ENCODE data around the gene AGAP9.
"Not testable (repeated sequence)": the region's sequence is repeated elsewhere in the genome, so short reads cannot be mapped to it uniquely, and the experiment has no call there.

Gene AGAP9

DNA sequence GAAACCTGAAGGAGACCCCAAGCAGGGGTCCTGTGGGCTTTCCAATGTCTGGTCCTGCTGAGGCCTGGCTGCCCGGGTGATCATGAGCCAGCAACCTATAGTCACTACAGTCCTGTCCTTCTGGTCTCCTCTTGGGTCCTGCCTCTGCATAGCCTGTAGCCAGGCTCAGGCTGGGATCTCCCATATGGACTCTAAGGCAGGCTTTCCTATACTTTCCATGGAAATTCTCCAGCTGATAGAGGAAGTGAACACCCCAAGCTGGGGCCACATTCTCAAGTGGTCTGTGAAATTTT lies 66.0 kb downstream of the AGAP9 start:
- DNase-seq (ENCODE audit: low read depth in 2 of 2): no peak

DNA sequence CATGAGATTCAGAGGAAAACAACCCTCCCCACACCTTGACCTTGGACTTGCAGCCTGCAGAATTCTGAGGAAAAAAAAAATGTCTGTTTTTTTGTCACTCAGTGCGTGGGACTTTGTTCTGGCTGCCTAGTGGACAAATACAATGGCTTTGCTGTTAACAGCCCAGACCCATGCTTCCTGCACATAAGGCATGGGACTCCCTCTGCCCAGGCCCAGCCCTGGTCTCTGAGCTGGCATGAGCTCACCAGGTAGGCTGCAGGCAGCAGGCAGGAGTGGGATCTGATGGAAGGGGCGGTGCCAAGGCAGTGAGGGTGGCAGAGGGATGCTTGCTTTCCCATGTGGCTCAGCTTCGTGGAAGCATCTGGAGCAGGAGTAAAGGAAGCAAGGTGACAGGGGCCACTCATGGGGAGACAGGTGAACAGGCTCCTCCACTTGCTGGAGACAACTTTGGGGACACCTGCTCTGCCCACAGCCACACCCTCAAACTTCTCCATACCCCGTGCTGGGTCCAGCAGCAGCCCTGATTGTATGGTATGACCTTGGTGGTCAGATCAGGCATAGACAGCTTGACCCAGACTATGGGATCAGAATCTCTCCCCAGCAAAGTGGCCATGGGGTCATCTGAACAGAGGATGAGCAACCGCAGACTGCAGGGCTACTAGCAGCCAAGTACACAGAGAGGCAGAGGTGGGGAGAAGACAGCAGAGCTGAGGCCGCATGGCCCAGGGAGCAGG lies 66.5 kb downstream of the AGAP9 start:
- DNase-seq (ENCODE audit: low read depth in 2 of 2): no peak

DNA sequence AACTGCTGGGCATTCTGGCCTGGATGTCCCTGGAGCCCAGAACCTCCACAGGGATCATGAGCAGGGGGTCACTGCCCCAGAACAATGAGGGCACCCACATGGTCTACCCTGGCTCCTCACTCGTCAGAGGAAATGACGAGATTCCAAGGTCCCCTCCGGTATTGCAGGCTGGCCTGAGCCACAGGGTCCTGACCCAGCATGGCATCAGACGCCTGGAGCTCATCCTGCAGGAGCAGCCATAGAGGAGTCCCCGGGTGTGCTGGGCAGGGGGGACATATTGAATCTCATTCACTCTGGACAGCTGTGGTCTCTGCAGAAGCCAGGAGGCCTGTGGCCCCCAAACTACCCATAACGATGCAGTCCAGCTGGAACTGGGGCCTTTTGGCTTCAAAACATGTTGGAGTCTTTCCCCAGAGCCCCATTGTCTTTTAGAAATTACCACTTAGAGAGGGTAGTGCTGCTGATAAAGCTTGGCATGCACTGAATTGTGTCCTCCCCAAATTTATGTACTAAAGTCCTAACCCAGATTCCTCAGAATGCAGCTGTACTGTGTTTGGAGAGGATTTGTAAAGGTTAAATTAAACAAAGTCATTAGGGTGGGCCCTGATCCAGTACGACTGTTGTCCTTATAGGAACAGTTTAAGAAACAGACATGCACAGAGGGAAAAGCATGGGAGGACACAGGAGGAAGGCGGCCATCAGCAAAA lies 67.2 kb downstream of the AGAP9 start:
- DNase-seq (ENCODE audit: low read depth in 2 of 2): no peak

DNA sequence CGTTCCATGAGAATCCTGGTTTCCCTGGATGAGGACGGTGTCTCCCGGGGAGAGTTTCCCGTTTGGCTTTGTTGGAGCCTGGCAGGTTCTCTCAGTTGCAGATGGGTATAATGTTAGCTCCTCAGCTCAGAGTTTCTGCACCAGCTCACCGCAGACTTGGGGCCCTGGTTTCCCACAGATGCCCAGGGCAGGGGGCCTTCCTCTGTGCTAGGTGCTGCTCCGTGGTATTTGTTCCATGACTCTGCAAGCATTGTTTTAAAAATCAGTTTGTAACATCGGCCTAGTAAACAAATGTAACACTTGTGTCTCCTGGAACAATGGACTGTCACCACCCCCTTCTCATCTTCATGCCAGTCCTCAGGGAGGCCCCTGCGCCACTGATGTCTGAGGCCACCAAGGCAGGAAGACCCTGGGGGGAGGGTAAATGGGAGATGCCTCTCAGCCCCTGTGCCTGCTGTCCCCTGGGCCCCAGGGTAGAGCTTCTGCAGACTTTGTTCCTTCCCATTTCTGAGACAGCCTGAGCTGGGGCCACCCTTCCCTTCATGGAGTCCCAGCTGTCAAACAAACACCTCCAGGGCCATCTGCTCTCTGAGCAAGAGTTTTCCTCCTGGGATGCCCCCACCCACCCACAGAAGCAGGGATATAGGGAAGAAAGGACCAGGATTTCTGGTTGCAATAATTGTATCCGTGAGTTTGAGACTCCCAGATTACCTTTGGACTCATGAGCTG lies 67.9 kb downstream of the AGAP9 start:
- DNase-seq (ENCODE audit: low read depth in 2 of 2): not testable (repeated sequence)

DNA sequence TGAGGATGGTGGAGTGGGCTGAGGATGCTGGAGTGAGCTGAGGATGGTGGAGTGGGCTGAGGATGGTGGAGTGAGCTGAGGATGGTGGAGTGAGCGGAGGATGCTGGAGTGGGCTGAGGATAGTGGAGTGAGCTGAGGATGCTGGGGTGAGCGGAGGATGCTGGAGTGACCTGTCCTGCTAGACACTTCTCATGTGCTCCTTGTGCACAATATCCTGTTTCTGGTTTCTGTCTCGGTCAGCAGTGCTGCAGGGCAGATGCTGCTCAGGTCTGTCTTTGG lies 68.7 kb downstream of the AGAP9 start:
- no peak for DNase-seq (ENCODE audit: low read depth in 2 of 2)

DNA sequence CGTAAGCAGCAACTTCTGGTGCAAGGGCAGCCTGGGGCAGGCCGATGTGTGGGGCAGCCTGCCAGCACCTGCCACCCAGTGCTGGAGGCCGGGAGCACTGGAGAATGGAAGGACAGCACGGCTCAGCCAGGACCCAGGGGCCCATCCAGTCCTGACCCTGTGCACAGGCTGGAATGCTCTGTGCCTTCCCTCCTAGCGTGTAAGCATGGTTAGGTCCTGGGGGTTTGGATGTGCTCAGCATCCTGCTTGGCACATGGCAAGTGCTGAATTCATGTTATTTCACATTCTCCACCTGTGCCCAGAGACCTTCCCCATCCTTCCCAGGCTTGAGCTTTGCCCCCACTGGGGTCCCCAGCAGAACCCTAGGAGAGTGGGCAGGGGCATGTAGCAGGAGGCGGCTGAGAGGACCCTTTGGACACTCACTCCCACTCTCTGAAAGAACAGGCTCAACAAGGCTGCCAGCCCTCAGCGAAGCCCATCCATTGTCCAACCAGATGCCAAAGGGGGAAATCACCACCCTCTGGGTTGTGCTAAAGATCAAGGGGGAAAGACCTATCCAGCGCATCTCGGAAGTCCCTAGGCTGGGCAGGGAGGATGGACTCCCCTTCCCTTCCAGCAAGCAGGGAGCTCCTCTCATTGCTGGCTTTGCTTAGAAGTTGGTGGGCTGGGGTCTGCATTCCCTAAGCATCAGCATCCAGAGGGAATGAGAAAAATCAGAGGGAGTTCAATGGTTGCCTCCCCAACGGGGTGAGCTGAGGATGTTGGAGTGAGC lies 69.2 kb downstream of the AGAP9 start:
- no peak for DNase-seq (ENCODE audit: low read depth in 2 of 2)

DNA sequence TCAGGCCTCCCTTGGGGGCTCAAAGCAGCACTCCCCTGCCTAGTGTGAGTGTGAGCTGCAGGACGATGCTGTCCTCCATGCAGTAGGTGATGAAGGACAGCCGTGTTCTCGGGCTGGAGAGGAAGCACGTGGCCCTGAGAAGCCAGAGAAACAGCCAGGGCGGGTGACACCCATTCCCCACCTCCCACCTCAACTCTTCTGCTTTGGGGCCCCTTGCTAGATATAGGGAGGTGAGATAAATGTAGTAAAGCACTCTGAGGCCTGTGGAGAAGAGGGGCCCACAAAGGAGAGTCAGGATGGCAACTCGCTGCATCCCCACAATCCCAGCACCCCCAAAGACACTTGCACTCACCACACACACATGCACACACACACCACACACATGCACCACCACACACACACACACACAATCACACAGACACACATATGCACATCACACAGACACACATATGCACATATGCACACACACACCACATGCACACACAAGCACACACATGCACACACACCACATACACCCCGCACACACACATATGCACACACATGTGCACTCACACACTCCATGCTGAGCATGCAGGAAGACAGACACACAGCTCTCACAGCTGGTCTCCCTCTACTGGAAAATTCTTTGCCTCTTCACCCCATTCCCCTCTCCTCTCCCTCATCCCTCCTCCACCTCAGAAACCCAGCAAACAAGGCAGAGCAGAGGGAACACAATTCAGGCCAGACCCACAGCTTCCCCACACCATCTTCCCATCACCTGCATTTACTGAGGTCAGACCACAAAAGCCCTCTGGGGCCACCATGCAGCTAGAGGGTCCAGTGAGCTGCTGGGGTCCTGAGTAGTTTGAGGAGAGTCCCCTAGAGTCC lies 70.1 kb downstream of the AGAP9 start:
- DNase-seq (ENCODE audit: low read depth in 2 of 2): no peak

DNA sequence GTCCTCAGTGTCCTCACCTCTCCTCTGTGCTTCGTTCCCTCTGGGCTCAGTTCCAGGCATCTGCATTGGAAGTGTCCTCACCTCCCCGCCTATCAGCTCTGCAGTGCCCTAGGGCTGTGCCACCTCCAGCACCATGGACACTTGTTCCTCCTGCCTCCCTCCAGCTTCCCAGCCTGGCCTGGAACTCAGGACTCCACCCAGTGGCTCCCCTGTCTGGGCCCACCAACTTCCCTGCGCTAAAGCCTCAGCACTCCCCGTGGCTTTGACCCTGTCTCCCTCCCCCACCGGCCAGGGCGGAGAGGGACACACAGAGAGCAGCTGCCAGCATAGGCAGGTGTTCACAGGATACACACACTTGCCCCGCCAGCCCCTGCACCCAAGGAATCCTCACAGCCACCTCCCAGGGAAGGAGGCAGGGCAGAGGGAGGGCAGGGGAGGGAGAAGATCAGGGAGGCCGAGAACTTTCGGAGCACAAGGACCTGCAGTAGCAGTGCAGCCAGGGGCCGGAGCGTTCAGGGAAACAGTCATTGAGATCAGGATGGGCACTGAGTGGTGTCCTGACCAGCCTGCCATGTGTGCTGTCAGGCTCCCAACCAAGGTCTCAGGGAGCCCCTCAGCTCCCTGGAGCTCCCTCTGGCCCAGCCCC lies 70.8 kb downstream of the AGAP9 start:
- no peak for DNase-seq (ENCODE audit: low read depth in 2 of 2)

DNA sequence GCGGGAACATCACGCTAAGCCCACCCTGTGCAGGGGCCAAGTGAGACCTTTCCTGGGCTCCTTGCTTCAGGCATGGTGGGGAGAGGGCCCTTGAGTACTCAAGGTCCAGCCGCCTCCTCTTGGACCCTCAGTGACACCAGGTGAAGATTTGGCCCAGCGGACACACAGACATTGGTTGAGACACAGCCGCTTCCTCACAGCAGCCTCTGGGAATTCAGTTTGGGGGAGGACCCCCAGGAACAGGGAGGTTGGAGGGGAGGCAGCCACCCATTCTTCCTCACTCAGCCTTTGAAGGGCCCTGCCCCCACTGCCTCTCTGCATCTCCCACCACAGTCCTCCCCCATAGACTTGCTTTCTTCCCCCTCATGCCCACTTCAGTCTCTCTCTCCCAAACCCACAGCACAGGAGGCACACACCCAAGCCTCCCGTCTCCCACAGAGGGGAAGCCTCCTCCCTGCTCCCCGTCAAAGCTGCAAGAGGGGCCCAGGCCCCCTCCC lies 71.4 kb downstream of the AGAP9 start:
- no peak for DNase-seq (ENCODE audit: low read depth in 2 of 2)

Measured in fibroblast of skin of left biceps (primary cell).